GM12878 (cell line): Measurements from ENCODE around the gene VEPH1. TPM values are rescaled to one million over a fixed set of nuclear protein-coding genes. Genes with fewer than 3 reads are reported as not detected.

ENCODE experiments used
- ATAC-seq: fragments of 200-7000 bp; cut with Tn5 transposase; 3 replicates; pipeline ENCODE4 v1.9.1; 2020; ENCODE audit warnings: mild to moderate bottlenecking, moderate library complexity
- BruUV-seq: library from RNA; stranded (reverse); fragments of 400-500 nt; replicated peaks from 2 replicates; lab custom pipeline; 2021; lab: Mats Ljungman, UMichigan
- CTCF ChIA-PET: fragments of 300-600 bp; sonication (Branson Sonifier 250); formaldehyde crosslinking; extraction: SDS; loops from one replicate; lab custom pipeline; 2021; ENCODE audit warnings: inconsistent platforms; lab: Yijun Ruan, JAX
- POLR2A ChIA-PET: fragments of 350-600 bp; formaldehyde crosslinking; extraction: SDS; loops from one replicate; lab custom pipeline; 2021; ENCODE audit warnings: inconsistent platforms; lab: Charles Lee
- RAD21 ChIA-PET: fragments of 300-600 bp; sonication (Branson Sonifier 250); formaldehyde crosslinking; loops from one replicate; lab custom pipeline; 2023; ENCODE audit warnings: antibody characterized with exemption; ENCODE audit not compliant: unreplicated experiment; lab: Charles Lee
- SMC1A ChIA-PET: fragments of 300-600 bp; sonication (Branson Sonifier 250); formaldehyde crosslinking; loops from one replicate; lab custom pipeline; 2023; ENCODE audit not compliant: unreplicated experiment, uncharacterized antibody; lab: Charles Lee
- DNase-seq: peaks from one replicate; pipeline ENCODE4 v3.0.0-alpha.2; 2011; ENCODE audit warnings: low read depth, low spot score
- FAIRE-seq: peaks from 3 replicates; lab custom pipeline; 2011; peaks lifted over from hg19 to GRCh38; lab: Jason Lieb, UNC
- H2AFZ ChIP-seq: 2 replicates; pipeline ENCODE4 v1.6.0; 2011; ENCODE audit warnings: low read depth, low read length, control low read depth; ENCODE audit not compliant: control insufficient read depth
- H3K27ac ChIP-seq: 2 replicates; pipeline ENCODE4 v1.5.1; 2011; ENCODE audit warnings: control low read depth; ENCODE audit not compliant: control insufficient read depth, insufficient read depth
- H3K27me3 ChIP-seq, 2 experiments: replicated peaks in 1 of 2; 2 replicates each; pipeline versions ENCODE4 v1.6.0 to v1.6.1; 2011; ENCODE audit warnings: low read length in 1 of 2; ENCODE audit not compliant: control insufficient read depth in 2 of 2, insufficient read depth in 2 of 2
- H3K36me3 ChIP-seq, 2 experiments: 2 replicates each; pipeline ENCODE4 v1.5.1; 2011; ENCODE audit warnings: low read length in 1 of 2; ENCODE audit not compliant: control insufficient read depth in 2 of 2, insufficient read depth in 2 of 2
- H3K4me1 ChIP-seq: 2 replicates; pipeline ENCODE4 v1.6.1; 2011; ENCODE audit warnings: mild to moderate bottlenecking, low read length, moderate library complexity, mixed read lengths; ENCODE audit not compliant: control insufficient read depth, insufficient read depth
- H3K4me2 ChIP-seq: 2 replicates; pipeline ENCODE4 v1.6.0; 2011; ENCODE audit warnings: control low read depth; ENCODE audit not compliant: control insufficient read depth, insufficient read depth
- H3K4me3 ChIP-seq: fragments of 200-600 bp; sonication (generic); 2 replicates; pipeline ENCODE4 v1.5.1; 2016
- H3K79me2 ChIP-seq: 2 replicates; pipeline ENCODE4 v1.6.0; 2011; ENCODE audit warnings: low read length; ENCODE audit not compliant: control insufficient read depth, insufficient read depth
- H3K9ac ChIP-seq: 2 replicates; pipeline ENCODE4 v1.8.0; 2011; ENCODE audit warnings: low read length, control low read depth, mixed read lengths; ENCODE audit not compliant: control insufficient read depth, insufficient read depth
- H3K9me3 ChIP-seq: replicated peaks from 3 replicates; pipeline ENCODE4 v1.5.1; 2011; ENCODE audit warnings: mild to moderate bottlenecking, low read length; ENCODE audit not compliant: control insufficient read depth, insufficient read depth
- H4K20me1 ChIP-seq: 2 replicates; pipeline ENCODE4 v1.6.0; 2011; ENCODE audit not compliant: control insufficient read depth, insufficient read depth
- ASH2L ChIP-seq: fragments of 300-600, 200-600 bp; sonication (generic); IDR thresholded peaks from 2 replicates; pipeline ENCODE4 v1.6.1; 2017; ENCODE audit warnings: low read depth, mild to moderate bottlenecking, borderline replicate concordance
- BHLHE40 ChIP-seq, 2 experiments: fragments of 450-650 bp in 1 of 2; IDR thresholded peaks; 2 replicates each; pipeline ENCODE4 v1.6.1; 2011 to 2017; ENCODE audit warnings: low read depth in 2 of 2, borderline replicate concordance in 1 of 2, improper control_type of control experiment in 1 of 2, low read length in 1 of 2, mild to moderate bottlenecking in 1 of 2
- BMI1 ChIP-seq: fragments of 450-650 bp; IDR thresholded peaks from 2 replicates; pipeline ENCODE4 v1.6.1; 2016; ENCODE audit warnings: mild to moderate bottlenecking, moderate library complexity, borderline replicate concordance
- CTCF ChIP-seq, 3 experiments: IDR thresholded peaks in 2 of 3; conservative IDR thresholded peaks in 1 of 3; 2 replicates each; pipeline ENCODE4 v1.5.1; 2011; ENCODE audit warnings: low read depth in 3 of 3, low read length in 3 of 3, mild to moderate bottlenecking in 3 of 3, control low read depth in 2 of 3, moderate library complexity in 2 of 3, inconsistent platforms in 1 of 3, mixed read lengths in 1 of 3; ENCODE audit not compliant: control insufficient read depth in 2 of 3, insufficient read depth in 1 of 3; ENCODE audit errors: extremely low read depth in 1 of 3
- FOS ChIP-seq: IDR thresholded peaks from 3 replicates; pipeline ENCODE4 v1.6.1; 2011; ENCODE audit warnings: borderline replicate concordance; ENCODE audit not compliant: insufficient read length; ENCODE audit errors: extremely low read depth
- GATAD2B ChIP-seq: fragments of 450-650 bp; conservative IDR thresholded peaks from 2 replicates; pipeline ENCODE4 v1.6.1; 2017; ENCODE audit warnings: low read depth, mild to moderate bottlenecking, moderate library complexity
- HCFC1 ChIP-seq: fragments of 150-350 bp; IDR thresholded peaks from 2 replicates; pipeline ENCODE4 v1.6.1; 2014; ENCODE audit warnings: low read length
- IRF3 ChIP-seq: fragments of 450-650 bp; IDR thresholded peaks from 2 replicates; pipeline ENCODE4 v1.6.1; 2014; ENCODE audit warnings: mild to moderate bottlenecking
- KAT2A ChIP-seq: conservative IDR thresholded peaks from 2 replicates; pipeline ENCODE4 v1.6.1; 2011; ENCODE audit warnings: low read depth, low read length; ENCODE audit not compliant: control insufficient read depth
- MAX ChIP-seq: IDR thresholded peaks from 2 replicates; pipeline ENCODE4 v1.6.1; 2012; ENCODE audit warnings: low read depth, low read length, improper control_type of control experiment
- NR2F1 ChIP-seq: fragments of 450-650 bp; conservative IDR thresholded peaks from 2 replicates; pipeline ENCODE4 v1.6.1; 2017; ENCODE audit warnings: mild to moderate bottlenecking
- PBX3 ChIP-seq: IDR thresholded peaks from 2 replicates; pipeline ENCODE4 v1.6.1; 2011; ENCODE audit warnings: mild to moderate bottlenecking, low read depth, low read length, moderate library complexity; ENCODE audit not compliant: insufficient replicate concordance
- POLR2A ChIP-seq: IDR thresholded peaks from 2 replicates; pipeline ENCODE4 v1.6.1; 2011; ENCODE audit warnings: low read depth, mild to moderate bottlenecking, low read length
- ZBTB40 ChIP-seq: fragments of 450-650 bp; IDR thresholded peaks from 2 replicates; pipeline ENCODE4 v1.6.1; 2016; ENCODE audit warnings: mild to moderate bottlenecking, moderate library complexity, borderline replicate concordance
- WGBS: methylation state at CpG from one replicate; pipeline ENCODE4 v1.1.6; 2016; ENCODE audit warnings: low lambda C conversion rate; ENCODE audit not compliant: insufficient replicate concordance, insufficient coverage; ENCODE audit errors: missing lambda C conversion rate; 5-methylcytosine and 5-hydroxymethylcytosine counted together
- in situ Hi-C: fragments of 300-500 bp; cut with MboI; formaldehyde crosslinking; loops from 9 replicates; pipeline ENCODE4 v1.14.3; 2018; ENCODE audit warnings: mixed read lengths
- intact Hi-C: fragments of 100-400 bp; cut with micrococcal nuclease; formaldehyde crosslinking; loops from one replicate; pipeline ENCODE4 v1.14.2; 2022; ENCODE audit not compliant: unreplicated experiment
- polyA plus RNA-seq, 11 experiments: library from polyadenylated mRNA; depleted of rRNA in 4 of 11; unstranded in 6 of 11; stranded (reverse) in 5 of 11; fragments of >200 nt; fragmentation: Nextera tagmentation in 4 of 11; fragmentation: Illumina TruSeq in 1 of 11; extraction: Ambion mirVana in 4 of 11; extraction: Trizol in 1 of 11; gene quantifications; 1 replicate in 1 of 11; 2 replicates in 10 of 11; pipeline versions ENCODE4 v1.2.1 to v1.2.3, GENCODE V29; 2011 to 2016; ENCODE audit warnings: inconsistent platforms in 2 of 11, missing spikeins in 2 of 11, low read depth in 1 of 11
- total RNA-seq, 4 experiments: library from RNA; depleted of rRNA in 3 of 4; stranded (reverse); fragments of >200 nt in 3 of 4; fragmentation: Illumina TruSeq in 1 of 4; extraction: Trizol in 1 of 4; gene quantifications; 2 replicates each; pipeline versions ENCODE4 v1.2.1 to v1.2.3, GENCODE V29; 2013 to 2021

VEPH1 gene
- total and polyA plus RNA-seq, 10 of the 15 experiments (the other 5 are each of a cell fraction or from before 2014, with no cell fraction given), result 0.04 to 0.26 (median 0.17) TPM; not detected in 7

GRCh38 chr3:157373783-157374182 is 129.4 kb downstream of the VEPH1 start:
- RAD21 ChIA-PET, result no interaction called here
- intact Hi-C loops, result no loop called here
- no peak for FAIRE-seq
- DNase-seq, result no peak
- H3K79me2 ChIP-seq, result no peaks in the 10 kb centered on the region
- POLR2A ChIA-PET, result no interaction called here
- no peaks in the 10 kb centered on the region for H3K4me1 ChIP-seq
- no peaks in the 10 kb centered on the region for H3K27me3 ChIP-seq
- H3K36me3 ChIP-seq, result no peaks in the 10 kb centered on the region
- H2AFZ ChIP-seq, result no peak overlapping the region
- ATAC-seq, result no peak
- SMC1A ChIA-PET, result interaction anchor here (0.9 kb wide), 1 partner anchor 9 kb away, joined by 3 read pairs; no protein-coding TSS in a partner anchor
- no peaks in the 10 kb centered on the region for H4K20me1 ChIP-seq
- H3K27ac ChIP-seq, result no peak overlapping the region
- 37% methylated on average over 6 of the region's 6 CpGs for WGBS
- in situ Hi-C loops, result no loop called here
- CTCF ChIA-PET, result interaction anchor here (0.9 to 1.7 kb wide), 2 partner anchors 15 to 119 kb away, joined by 3 to 4 read pairs; no protein-coding TSS in a partner anchor
- no peak overlapping the region for H3K9ac ChIP-seq
- H3K4me3 ChIP-seq, result no peak overlapping the region
- H3K4me2 ChIP-seq, result no peak overlapping the region
- no peaks in the 10 kb centered on the region for H3K9me3 ChIP-seq
- BruUV-seq, result no TSS peak
- TF ChIP-seq BHLHE40 (IDR thresholded peaks at IDR 0.05; ENCODE audit: borderline replicate concordance in 1 of 2, low read depth in 2 of 2, low read length in 1 of 2) (no peak), FOS (no peak), GATAD2B (no peak), ZBTB40 (no peak), POLR2A (no peak), ASH2L (no peak), KAT2A (no peak), PBX3 (no peak), BMI1 (no peak), HCFC1 (no peak), MAX (no peak), CTCF (IDR thresholded peaks at IDR 0.05 in 2 of 3, conservative IDR thresholded peaks at IDR 0.05 in 1 of 3; ENCODE audit: control insufficient read depth in 2 of 3, extremely low read depth in 1 of 3, insufficient read depth in 1 of 3, low read depth in 3 of 3, low read length in 3 of 3) (no peak), IRF3 (no peak), NR2F1 (no peak)
